DND-41 (cell line): ENCODE data around the gene CFAP157.

ENCODE experiments used
- ATAC-seq: fragments of 200-7000 bp; cut with Tn5 transposase; 3 replicates; pipeline ENCODE4 v1.9.1; 2021; ENCODE audit warnings: low read depth; ENCODE audit not compliant: insufficient read depth
- DNase-seq: peaks from one replicate; pipeline ENCODE4 v3.0.0-alpha.2; 2020
- H2AFZ ChIP-seq: 2 replicates; pipeline ENCODE4 v1.6.0; 2012; ENCODE audit warnings: low read depth, low read length
- H3K27ac ChIP-seq: 2 replicates; pipeline ENCODE4 v1.5.1; 2012; ENCODE audit warnings: low read length, inconsistent platforms
- H3K27me3 ChIP-seq: fragments of 200-600 bp; sonication (generic); 2 replicates; pipeline ENCODE4 v1.6.0; 2012; ENCODE audit warnings: low read length, mild to moderate bottlenecking, inconsistent platforms; ENCODE audit not compliant: insufficient read depth, poor library complexity
- H3K36me3 ChIP-seq: 2 replicates; pipeline ENCODE4 v1.5.1; 2012; ENCODE audit warnings: low read length, inconsistent platforms; ENCODE audit not compliant: insufficient read depth
- H3K4me1 ChIP-seq: 2 replicates; pipeline ENCODE4 v1.5.1; 2012; ENCODE audit warnings: mild to moderate bottlenecking, low read length; ENCODE audit not compliant: insufficient read depth
- H3K4me2 ChIP-seq: 2 replicates; pipeline ENCODE4 v1.6.0; 2012; ENCODE audit warnings: mild to moderate bottlenecking, moderate library complexity, low read length, inconsistent platforms; ENCODE audit not compliant: insufficient read depth
- H3K4me3 ChIP-seq, 2 experiments: fragments of 200-600 bp in 1 of 2; shearing (Covaris generic) in 1 of 2; 2 replicates each; pipeline ENCODE4 v1.5.1; 2012 to 2016; ENCODE audit warnings: inconsistent platforms in 2 of 2, low read length in 2 of 2, mild to moderate bottlenecking in 2 of 2, low read depth in 1 of 2, moderate library complexity in 1 of 2
- H3K79me2 ChIP-seq: 2 replicates; pipeline ENCODE4 v1.6.0; 2012; ENCODE audit warnings: low read length, inconsistent platforms; ENCODE audit not compliant: insufficient read depth
- H3K9ac ChIP-seq: 2 replicates; pipeline ENCODE4 v1.6.0; 2012; ENCODE audit warnings: low read depth, mild to moderate bottlenecking, inconsistent platforms, low read length, moderate library complexity
- H3K9me3 ChIP-seq: 2 replicates; pipeline ENCODE4 v1.5.1; 2012; ENCODE audit warnings: low read length, moderate library complexity, mild to moderate bottlenecking, inconsistent platforms; ENCODE audit not compliant: insufficient read depth, severe bottlenecking
- H4K20me1 ChIP-seq: 2 replicates; pipeline ENCODE4 v1.6.0; 2012; ENCODE audit warnings: low read length; ENCODE audit not compliant: insufficient read depth
- EZH2 ChIP-seq: IDR thresholded peaks from 3 replicates; pipeline ENCODE4 v1.6.1; 2012; ENCODE audit warnings: borderline replicate concordance, low read depth, mild to moderate bottlenecking, moderate library complexity, low read length, inconsistent platforms; ENCODE audit not compliant: severe bottlenecking
- TF ChIP-seq, protein P1 (sequence below): IDR thresholded peaks from 2 replicates; pipeline ENCODE4 v1.5.1; 2012; ENCODE audit warnings: borderline replicate concordance, low read length, moderate library complexity, mild to moderate bottlenecking; ENCODE audit not compliant: poor library complexity, severe bottlenecking; ENCODE audit errors: extremely low read depth

CFAP157 gene

GRCh38 chr9:127692071-127692470 is 14.7 kb upstream of the CFAP157 start:
- no peaks in the 10 kb centered on the region for H3K36me3 ChIP-seq
- TF ChIP-seq EZH2, result no peak
- TF ChIP-seq, protein P1, sequence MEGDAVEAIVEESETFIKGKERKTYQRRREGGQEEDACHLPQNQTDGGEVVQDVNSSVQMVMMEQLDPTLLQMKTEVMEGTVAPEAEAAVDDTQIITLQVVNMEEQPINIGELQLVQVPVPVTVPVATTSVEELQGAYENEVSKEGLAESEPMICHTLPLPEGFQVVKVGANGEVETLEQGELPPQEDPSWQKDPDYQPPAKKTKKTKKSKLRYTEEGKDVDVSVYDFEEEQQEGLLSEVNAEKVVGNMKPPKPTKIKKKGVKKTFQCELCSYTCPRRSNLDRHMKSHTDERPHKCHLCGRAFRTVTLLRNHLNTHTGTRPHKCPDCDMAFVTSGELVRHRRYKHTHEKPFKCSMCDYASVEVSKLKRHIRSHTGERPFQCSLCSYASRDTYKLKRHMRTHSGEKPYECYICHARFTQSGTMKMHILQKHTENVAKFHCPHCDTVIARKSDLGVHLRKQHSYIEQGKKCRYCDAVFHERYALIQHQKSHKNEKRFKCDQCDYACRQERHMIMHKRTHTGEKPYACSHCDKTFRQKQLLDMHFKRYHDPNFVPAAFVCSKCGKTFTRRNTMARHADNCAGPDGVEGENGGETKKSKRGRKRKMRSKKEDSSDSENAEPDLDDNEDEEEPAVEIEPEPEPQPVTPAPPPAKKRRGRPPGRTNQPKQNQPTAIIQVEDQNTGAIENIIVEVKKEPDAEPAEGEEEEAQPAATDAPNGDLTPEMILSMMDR, result no peak
- H3K9ac ChIP-seq, result no peak overlapping the region
- H4K20me1 ChIP-seq, result no peaks in the 10 kb centered on the region
- H3K4me3 ChIP-seq, result no peak overlapping the region
- no peak overlapping the region for H3K27ac ChIP-seq
- H3K27me3 ChIP-seq, result no peaks in the 10 kb centered on the region
- H3K79me2 ChIP-seq, result no peaks in the 10 kb centered on the region
- no peaks in the 10 kb centered on the region for H3K9me3 ChIP-seq
- H2AFZ ChIP-seq, result no peak overlapping the region
- no peak for ATAC-seq
- H3K4me1 ChIP-seq, result no peaks in the 10 kb centered on the region
- DNase-seq, result no peak
- H3K4me2 ChIP-seq, result no peak overlapping the region

GRCh38 chr9:127693143-127693542 is 13.6 kb upstream of the CFAP157 start:
- TF ChIP-seq, protein P1, result no peak
- TF ChIP-seq EZH2, result no peak
- Histone ChIP-seq H3K79me2 (no peaks in the 10 kb centered on the region), H3K27me3 (no peaks in the 10 kb centered on the region), H3K4me1 (no peaks in the 10 kb centered on the region), H3K4me3 (no peak overlapping the region), H2AFZ (no peak overlapping the region), H3K36me3 (no peaks in the 10 kb centered on the region), H3K4me2 (no peak overlapping the region), H4K20me1 (no peaks in the 10 kb centered on the region), H3K9ac (no peak overlapping the region), H3K27ac (no peak overlapping the region), H3K9me3 (no peaks in the 10 kb centered on the region)
- ATAC-seq, result no peak
- no peak for DNase-seq

DNA sequence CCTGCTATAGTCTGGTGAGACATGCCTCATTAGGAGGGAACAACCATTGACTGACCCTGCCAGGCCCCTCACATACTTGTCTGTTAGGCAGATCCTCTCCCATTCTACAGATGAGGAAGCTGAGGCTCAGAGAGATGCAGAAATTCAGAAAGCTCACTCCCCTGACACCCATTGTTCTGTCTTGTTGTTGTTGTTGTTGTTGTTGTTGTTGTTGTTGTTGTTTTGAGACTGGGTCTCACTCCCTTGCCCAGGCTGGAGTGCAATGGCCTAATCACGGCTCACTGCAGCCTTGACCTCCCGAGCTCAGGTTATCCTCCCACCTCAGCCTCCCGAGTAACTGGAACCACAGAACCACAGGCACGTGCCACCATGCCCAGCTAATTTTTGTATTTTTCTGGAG is 13.1 kb upstream of the CFAP157 start:
- Histone ChIP-seq H3K79me2 (no peaks in the 10 kb centered on the region), H3K4me3 (no peak overlapping the region), H3K36me3 (no peaks in the 10 kb centered on the region), H3K4me2 (no peak overlapping the region), H3K9me3 (no peaks in the 10 kb centered on the region), H3K27me3 (no peaks in the 10 kb centered on the region), H4K20me1 (no peaks in the 10 kb centered on the region), H3K9ac (no peak overlapping the region), H2AFZ (no peak overlapping the region), H3K4me1 (no peaks in the 10 kb centered on the region), H3K27ac (no peak overlapping the region)
- ATAC-seq (no peak), DNase-seq (no peak)
- TF ChIP-seq, protein P1, result no peak
- TF ChIP-seq EZH2, result no peak
